Gastroesophageal sphincter (tissue), 3 donors: ENCODE results near the gene SOD2.

Source experiments
- POLR2A ChIP-seq, 2 donors: fragments of 450-650 bp; IDR thresholded peaks; one replicate each; pipeline ENCODE4 v1.6.1; 2017; ENCODE audit warnings: antibody characterized with exemption in 2 of 2, mild to moderate bottlenecking in 2 of 2, moderate library complexity in 1 of 2
- POLR2AphosphoS5 ChIP-seq: sonication (generic); formaldehyde crosslinking; IDR thresholded peaks from one replicate; pipeline ENCODE4 v1.6.1; 2017; ENCODE audit warnings: antibody characterized with exemption
- TF ChIP-seq, protein P1 (sequence below), 4 experiments: fragments of 200-600 bp in 2 of 4; fragments of 450-650 bp in 2 of 4; sonication (generic) in 1 of 4; IDR thresholded peaks; one replicate each; pipeline ENCODE4 v1.5.1; 2017 to 2019; ENCODE audit warnings: antibody characterized with exemption in 4 of 4, mild to moderate bottlenecking in 2 of 4, moderate library complexity in 2 of 4

DNA sequence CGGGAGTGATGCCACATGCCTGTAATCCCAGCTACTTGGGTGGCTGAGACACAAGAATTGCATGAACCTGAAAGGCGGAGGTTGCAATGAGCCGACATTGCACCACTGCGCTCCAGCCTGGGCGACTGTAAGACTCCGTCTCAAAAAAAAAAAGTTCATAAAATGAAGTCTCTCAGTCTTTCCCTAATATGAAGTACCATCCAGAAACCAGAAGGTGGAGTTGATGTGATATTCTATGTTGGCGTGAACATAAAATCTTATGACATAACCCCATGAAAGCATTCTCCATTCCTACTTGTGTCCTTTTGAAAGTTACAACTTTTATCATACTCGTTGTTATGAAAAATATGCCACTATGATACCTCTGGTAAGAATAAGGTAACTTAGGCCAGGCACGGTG, 5.7 kb downstream of the SOD2 start:
- no peak for TF ChIP-seq POLR2A (IDR thresholded peaks at IDR 0.05)
- TF ChIP-seq, protein P1, sequence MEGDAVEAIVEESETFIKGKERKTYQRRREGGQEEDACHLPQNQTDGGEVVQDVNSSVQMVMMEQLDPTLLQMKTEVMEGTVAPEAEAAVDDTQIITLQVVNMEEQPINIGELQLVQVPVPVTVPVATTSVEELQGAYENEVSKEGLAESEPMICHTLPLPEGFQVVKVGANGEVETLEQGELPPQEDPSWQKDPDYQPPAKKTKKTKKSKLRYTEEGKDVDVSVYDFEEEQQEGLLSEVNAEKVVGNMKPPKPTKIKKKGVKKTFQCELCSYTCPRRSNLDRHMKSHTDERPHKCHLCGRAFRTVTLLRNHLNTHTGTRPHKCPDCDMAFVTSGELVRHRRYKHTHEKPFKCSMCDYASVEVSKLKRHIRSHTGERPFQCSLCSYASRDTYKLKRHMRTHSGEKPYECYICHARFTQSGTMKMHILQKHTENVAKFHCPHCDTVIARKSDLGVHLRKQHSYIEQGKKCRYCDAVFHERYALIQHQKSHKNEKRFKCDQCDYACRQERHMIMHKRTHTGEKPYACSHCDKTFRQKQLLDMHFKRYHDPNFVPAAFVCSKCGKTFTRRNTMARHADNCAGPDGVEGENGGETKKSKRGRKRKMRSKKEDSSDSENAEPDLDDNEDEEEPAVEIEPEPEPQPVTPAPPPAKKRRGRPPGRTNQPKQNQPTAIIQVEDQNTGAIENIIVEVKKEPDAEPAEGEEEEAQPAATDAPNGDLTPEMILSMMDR (IDR thresholded peaks at IDR 0.05) = no peak
- TF ChIP-seq POLR2AphosphoS5 = no peak
